Measurements from ENCODE around the gene ARPC4. TPM values are rescaled to one million over a fixed set of nuclear protein-coding genes. Genes with fewer than 3 reads are reported as not detected.

The ARPC4 gene
- total RNA-seq, 1 donor from 2014 or later, result 164 TPM

DNA sequence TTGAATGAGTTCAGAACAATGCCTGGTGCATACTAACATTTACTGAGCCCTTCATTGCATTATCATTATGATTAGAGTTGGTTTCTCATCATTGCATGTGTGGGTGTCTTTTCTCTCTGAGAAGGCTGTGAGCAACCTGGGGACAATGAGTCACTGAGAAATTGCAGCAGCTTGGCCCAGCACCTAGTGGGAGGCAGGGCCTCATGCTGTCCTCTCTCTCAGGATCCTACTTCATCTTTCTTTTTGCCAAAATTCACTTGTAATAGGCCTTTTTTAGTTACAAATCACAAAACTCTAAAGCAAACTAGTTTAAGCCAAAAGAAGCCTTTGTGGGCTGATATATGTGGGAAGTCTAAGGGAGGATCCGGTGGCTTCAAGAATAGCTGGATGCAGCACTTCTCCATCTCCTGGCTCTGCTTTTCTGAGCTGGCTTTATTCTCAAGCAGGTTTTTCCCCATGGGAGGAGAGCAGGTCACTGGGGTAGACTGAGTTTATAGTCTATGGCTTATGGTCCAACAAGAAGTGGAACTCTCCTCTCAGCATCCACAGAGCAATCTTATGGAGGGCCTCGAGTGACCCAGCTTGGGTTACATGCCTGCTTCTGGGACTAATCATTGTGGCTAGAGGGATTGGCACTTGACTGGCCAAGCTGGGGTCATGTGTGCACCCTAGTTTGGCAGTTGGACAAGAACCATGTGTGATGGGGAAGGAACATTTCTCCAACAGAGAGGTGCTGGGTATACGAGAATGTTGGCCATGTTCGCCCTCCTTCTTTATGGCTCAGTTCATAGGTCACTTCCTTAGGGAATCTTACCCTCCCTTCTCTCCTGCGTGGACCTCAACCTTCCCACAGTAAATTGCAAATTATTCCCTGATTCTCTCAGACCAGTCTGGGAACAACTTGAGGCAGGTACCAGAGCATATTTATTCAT lies 14.5 kb upstream of the ARPC4 start:
- no peak for DNase-seq
- Mint-ChIP-seq H3K36me3 (ENCODE audit: unreplicated experiment) (no peaks in the 10 kb centered on the region), H3K27me3 (ENCODE audit: unreplicated experiment) (peaks cover 2% of the 10 kb centered on the region), H3K4me3 (ENCODE audit: unreplicated experiment) (no peak overlapping the region), H3K9me3 (ENCODE audit: unreplicated experiment) (no peaks in the 10 kb centered on the region), H3K4me1 (ENCODE audit: low read depth, unreplicated experiment) (peaks cover 4% of the 10 kb centered on the region), H3K27ac (ENCODE audit: unreplicated experiment) (no peak overlapping the region)
- TF ChIP-seq, protein P1, sequence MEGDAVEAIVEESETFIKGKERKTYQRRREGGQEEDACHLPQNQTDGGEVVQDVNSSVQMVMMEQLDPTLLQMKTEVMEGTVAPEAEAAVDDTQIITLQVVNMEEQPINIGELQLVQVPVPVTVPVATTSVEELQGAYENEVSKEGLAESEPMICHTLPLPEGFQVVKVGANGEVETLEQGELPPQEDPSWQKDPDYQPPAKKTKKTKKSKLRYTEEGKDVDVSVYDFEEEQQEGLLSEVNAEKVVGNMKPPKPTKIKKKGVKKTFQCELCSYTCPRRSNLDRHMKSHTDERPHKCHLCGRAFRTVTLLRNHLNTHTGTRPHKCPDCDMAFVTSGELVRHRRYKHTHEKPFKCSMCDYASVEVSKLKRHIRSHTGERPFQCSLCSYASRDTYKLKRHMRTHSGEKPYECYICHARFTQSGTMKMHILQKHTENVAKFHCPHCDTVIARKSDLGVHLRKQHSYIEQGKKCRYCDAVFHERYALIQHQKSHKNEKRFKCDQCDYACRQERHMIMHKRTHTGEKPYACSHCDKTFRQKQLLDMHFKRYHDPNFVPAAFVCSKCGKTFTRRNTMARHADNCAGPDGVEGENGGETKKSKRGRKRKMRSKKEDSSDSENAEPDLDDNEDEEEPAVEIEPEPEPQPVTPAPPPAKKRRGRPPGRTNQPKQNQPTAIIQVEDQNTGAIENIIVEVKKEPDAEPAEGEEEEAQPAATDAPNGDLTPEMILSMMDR (IDR thresholded peaks at IDR 0.05; ENCODE audit: partially characterized antibody, unreplicated experiment), result no peak

DNA sequence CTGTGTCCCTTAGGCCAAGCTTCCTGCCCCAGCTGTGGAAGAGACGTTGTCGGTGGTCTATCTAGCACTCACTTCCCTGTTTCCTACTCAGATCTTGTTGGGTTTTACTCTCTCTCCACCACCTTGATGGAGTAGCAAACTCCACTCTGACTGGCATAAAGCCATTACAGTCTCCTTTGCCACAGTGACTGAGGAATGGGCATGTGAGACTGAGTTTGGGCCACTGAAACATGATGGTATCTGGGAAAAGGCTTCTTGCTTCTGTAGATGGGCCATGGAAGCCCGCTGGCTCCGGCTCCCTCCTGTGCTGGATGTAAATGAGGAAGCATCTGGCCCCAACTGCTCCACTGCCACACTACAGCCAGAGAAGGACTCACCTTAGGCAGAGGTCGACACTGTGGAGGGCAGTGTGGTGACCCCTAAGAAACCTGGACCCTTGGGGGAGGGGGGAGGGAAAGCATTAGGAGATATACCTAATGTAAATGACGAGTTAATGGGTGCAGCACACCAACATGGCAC lies 13.7 kb upstream of the ARPC4 start:
- TF ChIP-seq, protein P1 (IDR thresholded peaks at IDR 0.05; ENCODE audit: partially characterized antibody, unreplicated experiment), result no peak
- DNase-seq, result no peak
- Mint-ChIP-seq H3K4me1 (ENCODE audit: low read depth, unreplicated experiment) (peaks cover 4% of the 10 kb centered on the region), H3K4me3 (ENCODE audit: unreplicated experiment) (no peak overlapping the region), H3K36me3 (ENCODE audit: unreplicated experiment) (no peaks in the 10 kb centered on the region), H3K27ac (ENCODE audit: unreplicated experiment) (no peak overlapping the region), H3K27me3 (ENCODE audit: unreplicated experiment) (peaks cover 2% of the 10 kb centered on the region), H3K9me3 (ENCODE audit: unreplicated experiment) (no peaks in the 10 kb centered on the region)

DNA sequence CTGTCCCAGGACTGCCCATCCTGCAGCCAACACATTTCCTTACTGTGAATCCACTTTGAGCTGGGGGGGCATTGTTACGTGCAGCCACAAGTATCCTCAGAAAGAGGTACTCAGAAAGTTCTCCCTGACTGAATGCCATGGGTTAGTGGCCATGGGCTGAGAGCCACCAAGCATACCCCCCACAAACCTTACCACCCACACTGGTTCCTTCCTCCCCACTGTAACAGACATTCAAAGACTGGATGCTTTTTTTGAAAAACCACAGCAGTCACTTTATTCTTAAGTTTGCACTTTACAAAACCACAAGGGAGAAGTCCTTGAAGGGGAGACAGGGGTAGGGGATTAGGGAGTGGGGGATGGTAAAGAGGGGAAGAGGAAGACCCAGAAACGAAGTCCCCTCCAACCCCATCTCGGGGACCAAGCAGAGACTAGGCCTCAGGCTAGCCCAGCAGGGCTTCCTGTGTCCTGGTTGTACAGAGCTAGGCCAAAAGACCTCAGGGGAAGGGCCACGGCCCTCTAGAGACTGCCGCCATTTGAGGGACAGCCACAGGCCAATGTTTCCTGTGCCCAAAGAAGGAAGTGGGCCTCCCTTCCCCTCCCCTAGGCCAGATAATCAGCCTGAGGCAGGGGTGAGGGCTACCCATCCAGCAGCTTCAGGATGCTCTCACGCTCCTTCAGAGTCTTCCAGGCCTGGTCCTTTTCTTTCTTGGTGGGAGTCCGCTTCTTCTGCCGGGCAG lies 13.0 kb upstream of the ARPC4 start:
- peaks cover 2% of the 10 kb centered on the region for H3K27me3 Mint-ChIP-seq (ENCODE audit: unreplicated experiment)
- H3K27ac Mint-ChIP-seq (ENCODE audit: unreplicated experiment), result no peak overlapping the region
- no peaks in the 10 kb centered on the region for H3K9me3 Mint-ChIP-seq (ENCODE audit: unreplicated experiment)
- no peaks in the 10 kb centered on the region for H3K36me3 Mint-ChIP-seq (ENCODE audit: unreplicated experiment)
- no peak for DNase-seq
- TF ChIP-seq, protein P1 (IDR thresholded peaks at IDR 0.05; ENCODE audit: partially characterized antibody, unreplicated experiment), result no peak
- no peak overlapping the region for H3K4me3 Mint-ChIP-seq (ENCODE audit: unreplicated experiment)
- H3K4me1 Mint-ChIP-seq (ENCODE audit: low read depth, unreplicated experiment), result peaks cover 4% of the 10 kb centered on the region

DNA sequence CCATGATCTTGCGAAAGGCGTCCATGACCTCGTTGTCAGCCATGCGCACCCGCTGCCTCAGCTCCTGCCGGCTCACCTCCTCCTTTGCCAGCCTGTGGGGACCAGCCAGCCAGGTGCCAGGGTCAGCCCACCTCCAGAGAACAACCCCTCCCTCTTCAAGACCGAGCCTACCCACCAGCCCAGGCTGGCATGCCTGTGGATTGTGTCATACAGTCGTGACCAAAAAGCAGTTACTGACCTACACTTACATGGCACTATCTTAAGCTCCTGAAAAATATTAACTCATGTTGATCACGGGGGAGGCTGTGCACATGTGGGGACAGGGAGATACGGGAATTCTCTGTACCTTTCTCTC lies 12.4 kb upstream of the ARPC4 start:
- Mint-ChIP-seq H3K36me3 (ENCODE audit: unreplicated experiment) (no peaks in the 10 kb centered on the region), H3K27me3 (ENCODE audit: unreplicated experiment) (peaks cover 2% of the 10 kb centered on the region), H3K27ac (ENCODE audit: unreplicated experiment) (no peak overlapping the region), H3K4me1 (ENCODE audit: low read depth, unreplicated experiment) (peaks cover 4% of the 10 kb centered on the region), H3K4me3 (ENCODE audit: unreplicated experiment) (no peak overlapping the region), H3K9me3 (ENCODE audit: unreplicated experiment) (no peaks in the 10 kb centered on the region)
- DNase-seq, result no peak
- TF ChIP-seq, protein P1 (IDR thresholded peaks at IDR 0.05; ENCODE audit: partially characterized antibody, unreplicated experiment), result no peak

Data from glutamatergic neuron (in vitro differentiated cells).